Epithelial cell of proximal tubule (primary cell): ENCODE results near the gene BICRA. TPM values are rescaled to one million over a fixed set of nuclear protein-coding genes. Genes with fewer than 3 reads are reported as not detected.
A peak's percentile ranks its signal among the peaks of the same experiment; 100 is the strongest.

Source experiments
- DNase-seq: peaks from one replicate; pipeline ENCODE4 v3.0.0-alpha.2; 2011; ENCODE audit warnings: low read depth
- H3K4me3 ChIP-seq: 2 replicates; pipeline ENCODE4 v1.5.1; 2011; ENCODE audit warnings: low read depth, mild to moderate bottlenecking, low read length
- total RNA-seq: library from RNA; depleted of rRNA; stranded (reverse); fragments of >200 nt; gene quantifications from 2 replicates; pipeline ENCODE4 v1.2.3, GENCODE V29; 2015
- TF ChIP-seq, protein P1 (sequence below): conservative IDR thresholded peaks from 2 replicates; pipeline ENCODE4 v1.5.1; 2012; ENCODE audit warnings: low read depth, mild to moderate bottlenecking, low read length

Gene BICRA
- total RNA-seq, 1 donor from 2014 or later, result 2.1 TPM

DNA sequence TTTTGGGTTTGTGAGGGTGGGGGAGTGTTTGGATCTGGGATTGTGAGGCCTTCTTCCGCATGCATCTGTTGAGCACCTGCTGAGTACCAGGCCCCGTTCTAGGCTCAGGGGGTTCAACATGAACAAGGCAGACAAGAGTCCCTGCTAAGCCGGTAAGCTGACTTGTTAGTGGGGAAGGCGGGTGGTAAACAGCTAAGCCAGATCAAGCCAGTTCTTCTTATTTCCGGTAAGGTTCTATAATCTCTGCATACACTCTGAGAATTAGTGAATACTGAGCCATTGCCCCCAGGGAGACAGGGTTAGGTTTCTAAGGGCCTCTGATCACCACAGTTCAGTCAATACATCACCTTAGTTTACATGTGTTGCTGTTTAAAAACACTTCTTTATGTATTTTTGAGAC, 94.4 kb downstream of the BICRA start:
- DNase-seq, result no peak
- H3K4me3 ChIP-seq, result no peak overlapping the region
- TF ChIP-seq, protein P1, sequence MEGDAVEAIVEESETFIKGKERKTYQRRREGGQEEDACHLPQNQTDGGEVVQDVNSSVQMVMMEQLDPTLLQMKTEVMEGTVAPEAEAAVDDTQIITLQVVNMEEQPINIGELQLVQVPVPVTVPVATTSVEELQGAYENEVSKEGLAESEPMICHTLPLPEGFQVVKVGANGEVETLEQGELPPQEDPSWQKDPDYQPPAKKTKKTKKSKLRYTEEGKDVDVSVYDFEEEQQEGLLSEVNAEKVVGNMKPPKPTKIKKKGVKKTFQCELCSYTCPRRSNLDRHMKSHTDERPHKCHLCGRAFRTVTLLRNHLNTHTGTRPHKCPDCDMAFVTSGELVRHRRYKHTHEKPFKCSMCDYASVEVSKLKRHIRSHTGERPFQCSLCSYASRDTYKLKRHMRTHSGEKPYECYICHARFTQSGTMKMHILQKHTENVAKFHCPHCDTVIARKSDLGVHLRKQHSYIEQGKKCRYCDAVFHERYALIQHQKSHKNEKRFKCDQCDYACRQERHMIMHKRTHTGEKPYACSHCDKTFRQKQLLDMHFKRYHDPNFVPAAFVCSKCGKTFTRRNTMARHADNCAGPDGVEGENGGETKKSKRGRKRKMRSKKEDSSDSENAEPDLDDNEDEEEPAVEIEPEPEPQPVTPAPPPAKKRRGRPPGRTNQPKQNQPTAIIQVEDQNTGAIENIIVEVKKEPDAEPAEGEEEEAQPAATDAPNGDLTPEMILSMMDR, result no peak

DNA sequence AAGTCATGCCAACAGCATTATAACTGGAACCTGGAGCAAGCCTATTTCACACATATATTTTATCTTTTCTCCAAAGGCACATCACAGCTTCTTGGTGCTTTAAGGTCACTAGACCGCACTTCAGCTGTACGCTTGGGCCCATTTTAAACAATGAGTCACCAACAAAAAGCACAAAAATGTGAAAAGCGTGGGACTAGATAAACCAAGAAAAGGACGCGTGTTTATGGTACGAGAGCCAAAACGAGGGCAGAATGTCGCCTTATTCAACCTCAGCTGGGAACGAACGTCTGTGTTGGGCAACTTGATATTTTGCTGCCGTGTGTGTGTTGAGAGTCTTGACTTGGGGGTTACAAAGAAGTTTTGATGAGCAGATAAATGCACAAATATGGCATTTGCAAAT, 95.1 kb downstream of the BICRA start:
- DNase-seq, result no peak
- H3K4me3 ChIP-seq, result no peak overlapping the region

DNA sequence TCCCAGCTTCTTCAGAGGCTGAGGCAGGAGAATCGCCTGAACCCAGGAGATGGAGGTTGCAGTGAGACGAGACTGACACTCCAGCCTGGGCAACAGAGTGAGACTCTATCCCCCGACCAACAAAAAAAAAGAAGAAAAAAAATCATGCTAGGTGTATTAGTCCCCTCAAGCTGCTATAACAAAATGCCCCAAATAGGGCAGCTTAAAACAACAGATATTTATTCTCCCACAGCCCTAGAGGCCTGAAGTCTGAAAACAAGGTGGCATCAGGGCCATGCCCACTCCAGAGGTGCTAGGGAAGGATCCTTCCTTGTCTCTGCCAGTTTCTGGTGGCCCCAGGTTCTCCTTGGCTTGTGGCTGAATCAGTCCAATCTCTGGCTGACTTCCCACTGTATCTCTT, 95.7 kb downstream of the BICRA start:
- no peak overlapping the region for H3K4me3 ChIP-seq
- DNase-seq, result no peak
- TF ChIP-seq, protein P1, result no peak

More for the DNA sequence above, 95.1 kb downstream of the BICRA start:
- TF ChIP-seq, protein P1, result no peak

DNA sequence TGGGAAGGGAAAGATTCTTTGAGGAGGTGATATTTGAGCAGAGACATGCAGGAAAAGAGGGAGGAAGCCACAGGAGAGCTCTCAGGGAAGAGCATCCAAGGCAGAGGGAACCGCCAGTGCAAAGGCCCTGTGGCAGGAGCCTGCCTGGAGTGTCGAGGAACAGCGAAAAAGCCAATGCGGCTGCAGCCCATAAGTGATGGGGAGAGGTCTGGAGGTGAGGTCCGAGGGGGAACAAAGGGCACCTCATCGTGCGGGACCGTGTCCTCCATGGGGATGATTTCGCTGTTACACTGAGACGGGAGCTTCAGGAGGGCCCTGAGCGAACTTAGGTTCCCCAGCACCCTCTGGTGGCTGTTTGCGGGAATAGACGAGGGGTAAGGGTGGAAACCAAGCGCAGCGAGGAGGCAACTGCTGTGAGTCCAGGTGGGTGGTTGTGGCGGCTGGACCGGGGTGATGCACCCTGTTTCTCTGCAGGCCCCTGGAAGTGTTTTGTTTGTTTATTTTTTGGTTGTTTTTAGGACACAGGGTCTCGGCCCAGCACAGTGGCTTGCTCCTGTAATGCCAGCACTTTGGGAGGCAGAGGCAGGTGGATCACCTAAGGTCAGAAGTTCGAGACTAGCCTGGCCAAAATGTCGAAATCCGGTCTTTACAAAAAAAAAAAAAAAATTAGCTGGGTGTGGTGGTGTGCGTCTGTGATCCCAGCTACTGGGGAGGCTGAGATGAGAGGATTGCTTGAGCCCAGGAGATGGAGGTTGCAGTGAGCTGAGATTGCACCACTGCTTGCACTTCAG, 98.4 kb downstream of the BICRA start:
- TF ChIP-seq, protein P1, result peak; percentile 86
- DNase-seq, result no peak
- H3K4me3 ChIP-seq, result no peak overlapping the region

DNA sequence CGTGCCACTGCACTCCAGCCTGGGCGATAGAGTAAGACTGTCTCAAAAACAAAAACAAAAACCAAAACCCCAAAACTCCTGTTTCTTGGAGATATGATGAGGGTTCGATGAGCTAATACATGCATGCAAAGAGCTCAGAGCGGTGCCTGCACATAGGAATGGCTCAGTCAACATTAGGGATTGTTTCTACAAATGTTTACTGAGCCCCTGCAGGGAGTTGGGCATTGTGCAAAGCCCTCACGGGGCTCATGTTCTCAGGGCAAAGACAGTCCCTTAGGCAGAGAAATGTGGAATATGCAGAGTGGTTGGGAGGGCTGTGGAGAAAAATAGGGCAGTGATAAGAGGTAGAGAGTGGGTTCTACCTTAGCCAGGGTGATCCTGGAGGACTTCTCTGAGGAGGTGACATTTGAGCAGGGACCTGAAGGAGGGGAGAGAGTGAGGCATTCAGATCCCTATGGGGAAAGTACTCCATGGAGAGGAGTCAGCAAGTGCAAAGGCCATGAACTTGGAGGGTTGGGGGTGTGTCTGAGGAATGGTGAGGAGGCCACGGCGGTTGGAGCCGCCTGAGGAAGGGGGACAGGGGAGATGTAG, 102.8 kb downstream of the BICRA start:
- no peak for DNase-seq
- H3K4me3 ChIP-seq, result no peak overlapping the region
- TF ChIP-seq, protein P1, result no peak

DNA sequence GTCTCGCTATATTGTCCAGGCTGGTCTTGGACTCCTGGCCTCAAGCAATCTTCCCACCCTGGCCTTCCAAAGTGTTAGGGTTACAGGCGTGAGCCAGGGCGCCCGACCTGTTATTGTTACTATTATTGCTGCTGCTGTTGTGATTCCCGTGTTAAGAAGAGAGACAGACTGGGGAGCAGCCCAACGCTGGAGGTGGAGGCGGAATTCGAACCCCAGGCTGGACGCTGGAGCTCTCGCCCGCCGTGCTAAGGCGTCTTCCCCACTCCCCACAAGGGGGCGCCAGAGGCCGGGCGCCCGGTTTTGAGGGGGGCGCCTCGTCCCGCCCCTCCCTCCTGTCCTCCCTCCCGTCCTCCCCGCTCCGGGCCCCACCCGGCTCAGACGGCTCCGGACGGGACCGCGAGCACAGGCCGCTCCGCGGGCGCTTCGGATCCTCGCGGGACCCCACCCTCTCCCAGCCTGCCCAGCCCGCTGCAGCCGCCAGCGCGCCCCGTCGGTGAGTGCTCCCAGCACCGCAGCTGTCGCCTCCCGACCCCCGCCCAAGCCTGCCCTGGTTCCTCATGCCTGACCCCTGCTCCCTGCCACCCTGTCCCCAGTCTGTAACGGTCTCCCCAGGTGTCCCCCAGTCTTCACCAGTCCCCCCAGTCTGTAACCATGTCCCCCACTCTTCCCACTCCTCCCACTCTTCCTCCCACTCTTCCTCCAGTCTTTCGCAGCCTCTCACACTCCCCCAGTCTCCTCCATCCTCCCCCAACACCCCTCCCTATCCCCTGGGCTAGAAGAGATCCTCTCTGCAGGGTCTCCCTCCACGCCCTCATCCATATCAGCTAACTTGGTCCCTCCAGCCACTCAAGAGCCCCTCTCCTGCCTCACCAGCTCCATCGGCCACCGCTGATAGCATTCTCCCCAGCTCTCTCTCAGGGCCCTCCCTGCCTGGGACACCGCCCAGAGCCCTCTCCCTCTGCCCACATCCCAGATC, 104.4 kb downstream of the BICRA start, which contains the start of gene EHD2:
EHD2 (plus strand) TSS at position 377 of the 976 bp plus-strand sequence. CDS start 3,191 bp downstream, outside the sequence.
- H3K4me3 ChIP-seq, result peak within 1 kb of the TSS; percentile 82
- DNase-seq, result no peak
- TF ChIP-seq, protein P1, result peak; percentile 79
